GM12873 (cell line): ENCODE results near the gene ZFHX3.

Experiments used
- CTCF ChIP-seq: IDR thresholded peaks from 2 replicates; pipeline ENCODE4 v1.5.1; 2012; ENCODE audit warnings: low read depth, mild to moderate bottlenecking, moderate library complexity, low read length, control low read depth; ENCODE audit not compliant: insufficient read depth; ENCODE audit errors: missing control alignments

The ZFHX3 gene

GRCh38 chr16:72853575-72854266, 194.2 kb downstream of the ZFHX3 start:
- no peak for TF ChIP-seq CTCF

- no peak for TF ChIP-seq CTCF
Measured at GRCh38 chr16:72852421-72852820, 195.5 kb downstream of the ZFHX3 start.

GRCh38 chr16:72850853-72851252, 197.1 kb downstream of the ZFHX3 start:
- TF ChIP-seq CTCF, result no peak

- no peak for TF ChIP-seq CTCF
Measured at GRCh38 chr16:72850021-72850420, 197.9 kb downstream of the ZFHX3 start.

GRCh38 chr16:72848759-72849664, 198.9 kb downstream of the ZFHX3 start:
- no peak for TF ChIP-seq CTCF

- TF ChIP-seq CTCF, result no peak
Measured at GRCh38 chr16:72848028-72848400, 199.9 kb downstream of the ZFHX3 start.
